Fibroblast of pulmonary artery (primary cell): Measurements from ENCODE around the gene PPFIBP1.

ENCODE experiments used
- DNase-seq: peaks from one replicate; pipeline ENCODE4 v3.0.0-alpha.2; 2010; ENCODE audit warnings: low read depth
- H3K4me3 ChIP-seq: replicated peaks from 2 replicates; pipeline ENCODE4 v1.5.1; 2011; ENCODE audit warnings: low read depth, mild to moderate bottlenecking, control low read depth, low read length, moderate library complexity
- CTCF ChIP-seq: IDR thresholded peaks from 2 replicates; pipeline ENCODE4 v1.5.1; 2011; ENCODE audit warnings: mild to moderate bottlenecking, control low read depth, low read length, inconsistent platforms; ENCODE audit errors: missing control alignments

The PPFIBP1 gene

GRCh38 chr12:27500546-27500945 lies 23.5 kb upstream of the PPFIBP1 start:
- no peak for DNase-seq
- no peak overlapping the region for H3K4me3 ChIP-seq
- no peak for TF ChIP-seq CTCF

- TF ChIP-seq CTCF = no peak
- H3K4me3 ChIP-seq = no peak overlapping the region
- DNase-seq = no peak
Observed at GRCh38 chr12:27502021-27502435, 22.0 kb upstream of the PPFIBP1 start.

GRCh38 chr12:27504507-27504906 lies 19.5 kb upstream of the PPFIBP1 start:
- DNase-seq = no peak
- TF ChIP-seq CTCF = no peak
- no peak overlapping the region for H3K4me3 ChIP-seq

GRCh38 chr12:27505109-27505508 lies 18.9 kb upstream of the PPFIBP1 start:
- no peak overlapping the region for H3K4me3 ChIP-seq
- TF ChIP-seq CTCF = no peak
- DNase-seq = peak; percentile 50

- peak; percentile 48 for DNase-seq
- no peak for TF ChIP-seq CTCF
- H3K4me3 ChIP-seq = no peak overlapping the region
Observed at GRCh38 chr12:27505761-27506160, 18.2 kb upstream of the PPFIBP1 start.

- TF ChIP-seq CTCF = no peak
Observed at GRCh38 chr12:27506645-27507189, 17.3 kb upstream of the PPFIBP1 start.

GRCh38 chr12:27508736-27509431 lies 15.1 kb upstream of the PPFIBP1 start:
- no peak for DNase-seq
- no peak for TF ChIP-seq CTCF
- H3K4me3 ChIP-seq = no peak overlapping the region

More at GRCh38 chr12:27506645-27507189, 17.3 kb upstream of the PPFIBP1 start:
- DNase-seq = no peak
- no peak overlapping the region for H3K4me3 ChIP-seq
